ENCODE data around the gene NCMAP.
"Not testable (repeated sequence)": the region's sequence is repeated elsewhere in the genome, so short reads cannot be mapped to it uniquely, and the experiment has no call there.

NCMAP gene

DNA sequence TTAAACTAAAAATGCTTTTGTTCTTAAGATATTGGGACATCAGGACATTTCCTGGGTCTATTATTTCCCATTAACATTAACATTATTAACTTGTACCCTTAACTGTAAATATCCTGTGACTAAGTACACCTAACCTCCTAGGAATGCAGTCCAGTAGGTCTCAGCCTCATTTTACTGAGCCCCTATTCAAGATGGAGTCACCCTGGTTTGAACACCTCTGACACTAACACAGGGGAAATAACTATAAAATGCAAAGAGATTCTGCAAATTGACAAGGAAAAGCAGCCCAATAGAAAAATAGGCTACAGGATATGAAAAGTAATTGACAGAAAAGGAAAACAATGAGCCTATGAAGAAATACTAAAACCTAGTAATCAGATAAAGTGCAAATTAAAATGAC is 11.6 kb upstream of the NCMAP start:
- no peak for DNase-seq

GRCh38 chr1:24545662-24546061 is 10.2 kb upstream of the NCMAP start:
- DNase-seq: no peak

DNA sequence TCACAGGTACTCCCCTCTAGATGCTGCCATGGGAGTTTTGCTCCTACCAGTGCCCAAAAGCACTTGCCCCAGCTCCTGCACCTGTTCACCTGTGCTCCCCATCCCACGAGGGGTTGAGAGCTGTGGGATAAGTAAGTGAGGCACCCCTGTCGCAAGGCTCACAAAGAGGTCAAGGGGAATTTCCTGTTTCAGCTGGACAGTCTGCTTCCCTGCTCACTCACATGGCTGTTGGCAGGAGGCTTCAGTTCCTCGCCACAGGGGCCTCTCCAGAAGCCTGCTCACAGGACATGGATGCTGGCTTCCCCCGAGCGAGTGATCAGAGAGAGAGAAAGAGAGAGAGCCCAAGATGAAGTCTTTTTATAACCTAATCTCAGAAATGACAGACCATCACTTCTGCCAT is 8.7 kb upstream of the NCMAP start:
- no peak for DNase-seq

DNA sequence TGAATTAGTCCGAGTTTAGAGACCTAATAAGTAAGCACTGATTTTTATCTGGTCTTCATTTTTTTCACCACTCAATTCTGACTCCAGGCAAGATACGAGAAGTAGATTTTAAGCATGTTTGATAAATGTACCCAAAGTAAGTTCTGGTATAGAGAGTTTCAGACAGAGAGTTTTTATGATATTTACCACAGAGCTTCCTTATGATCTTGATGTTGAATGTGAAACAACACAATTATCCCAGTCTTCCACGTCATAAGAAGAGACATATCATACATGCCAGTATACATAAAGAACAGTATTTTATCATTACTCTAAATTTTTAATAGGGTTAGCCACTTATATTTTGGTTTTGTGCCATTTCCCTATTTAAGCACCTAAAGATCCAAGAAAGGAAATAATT is 7.8 kb upstream of the NCMAP start:
- DNase-seq: no peak

GRCh38 chr1:24549210-24549609 is 6.7 kb upstream of the NCMAP start:
- DNase-seq: not testable (repeated sequence)

- no peak for DNase-seq
These were observed 4.5 kb upstream of the NCMAP start for GRCh38 chr1:24551290-24551959.

DNA sequence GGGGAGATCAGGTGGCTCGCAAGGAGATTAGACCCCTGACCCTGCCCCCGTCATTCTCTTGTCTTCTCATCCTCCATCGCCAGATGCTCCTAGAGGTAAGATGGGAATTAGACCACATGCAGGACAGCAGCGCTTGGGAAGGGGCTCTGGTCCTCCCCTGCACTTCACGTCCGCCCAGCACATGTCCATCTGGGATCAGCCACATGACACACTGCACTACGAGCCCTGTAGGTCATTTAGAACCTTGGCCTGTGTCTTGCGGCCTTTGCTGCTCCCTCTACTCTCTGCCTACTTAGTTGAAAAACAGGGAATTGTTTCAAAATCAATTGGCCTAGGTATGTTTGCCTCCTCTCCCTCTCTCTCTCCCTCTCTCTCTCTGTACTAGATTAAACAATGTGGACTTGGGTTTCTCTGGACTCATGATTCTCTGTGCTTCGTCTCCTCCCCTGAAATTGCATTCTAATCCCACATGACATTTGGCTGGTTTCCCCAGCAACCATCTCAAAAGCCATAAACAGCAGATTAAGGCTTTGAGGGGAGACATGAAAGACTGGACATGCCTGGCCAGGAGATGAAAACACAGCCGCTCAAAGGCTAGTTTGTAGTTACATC is 3.8 kb upstream of the NCMAP start:
- DNase-seq: no peak

- no peak for DNase-seq
These were observed 2.0 kb upstream of the NCMAP start for GRCh38 chr1:24553931-24554330.

- DNase-seq: no peak
These were observed 1.2 kb upstream of the NCMAP start for GRCh38 chr1:24554714-24555113.

DNA sequence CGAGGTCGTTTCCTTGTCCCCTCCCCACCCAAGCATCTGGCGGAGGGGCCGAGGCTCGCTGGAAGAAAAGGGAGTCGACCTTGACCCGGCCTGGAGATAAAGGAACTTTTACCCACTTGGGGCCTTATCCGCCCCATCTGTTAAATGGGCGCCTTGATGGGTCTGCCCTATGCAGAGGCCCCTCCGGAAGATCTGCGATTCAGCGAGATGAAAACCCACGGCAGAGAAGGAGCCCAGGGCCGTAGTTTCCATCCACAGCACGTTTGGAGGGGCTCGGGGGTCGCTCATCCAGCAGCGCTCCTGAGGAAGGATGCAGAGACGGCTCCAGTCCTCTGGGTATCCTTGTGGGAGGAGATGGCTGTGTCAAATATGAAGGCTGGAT is 518 bp downstream of the NCMAP start:
- no peak for DNase-seq

GRCh38 chr1:24557220-24557619 is 1.3 kb downstream of the NCMAP start:
- no peak for DNase-seq

DNA sequence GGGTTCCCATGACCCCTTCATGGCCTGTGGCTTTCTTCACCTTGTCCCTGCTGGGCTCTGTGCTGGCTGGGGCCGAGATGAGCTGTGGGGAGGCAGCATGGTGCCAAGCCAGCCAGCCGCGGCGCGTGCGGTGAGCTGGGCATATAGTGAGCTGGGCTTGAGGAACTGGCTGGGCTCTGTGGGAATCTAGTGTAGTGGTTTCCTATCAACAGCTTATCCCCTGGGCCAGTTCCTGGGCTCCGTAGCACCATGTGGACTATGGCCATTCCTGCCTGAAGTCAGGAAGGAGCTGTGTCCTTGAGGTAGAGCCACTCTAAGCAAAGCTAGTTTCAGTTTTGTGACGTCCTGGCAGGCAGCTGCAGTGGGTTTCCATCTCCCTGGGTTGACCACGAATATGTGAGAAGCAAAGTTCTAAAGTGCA is 1.8 kb downstream of the NCMAP start:
- no peak for DNase-seq

DNA sequence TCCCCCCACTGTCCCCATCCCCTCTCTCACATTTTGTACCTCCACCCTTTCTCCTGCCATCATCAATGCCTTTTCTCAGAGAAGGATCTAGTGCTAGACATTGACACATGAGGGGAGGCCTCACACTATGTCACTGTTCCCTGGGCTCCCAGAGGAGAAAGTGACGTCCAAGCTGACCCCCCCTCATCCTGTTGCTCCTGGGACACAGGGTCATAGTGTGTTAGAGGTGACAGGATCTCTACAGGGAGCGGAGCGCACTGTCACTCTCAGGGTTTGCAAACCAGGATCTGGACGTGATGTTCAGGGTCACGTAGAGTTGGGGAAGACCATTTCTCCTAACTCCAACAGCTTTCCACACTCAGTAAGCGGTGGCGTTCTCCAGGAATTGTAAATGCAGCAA is 2.6 kb downstream of the NCMAP start:
- no peak for DNase-seq

GRCh38 chr1:24558902-24559791 is 3.3 kb downstream of the NCMAP start:
- no peak for DNase-seq

DNA sequence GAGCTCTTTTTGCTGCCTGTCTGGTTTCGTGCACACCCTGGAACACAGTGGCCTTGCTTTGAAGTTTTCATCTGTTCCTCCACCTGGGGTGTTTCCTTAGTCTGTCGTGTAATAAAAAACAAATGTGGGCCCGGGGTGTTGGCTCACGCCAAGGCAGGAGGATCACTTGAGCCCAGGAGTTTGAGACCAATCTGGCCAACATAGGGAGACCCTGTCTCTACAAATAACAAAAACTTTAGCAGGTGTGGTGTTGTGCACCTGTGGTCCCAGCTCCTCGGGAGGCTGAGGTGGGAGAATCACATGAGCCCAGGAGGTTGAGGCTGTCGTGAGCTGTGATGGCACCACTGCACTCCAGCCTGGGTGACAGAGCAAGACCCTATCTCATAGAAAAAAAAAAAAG is 4.5 kb downstream of the NCMAP start:
- DNase-seq: no peak

- no peak for DNase-seq
These were observed 6.7 kb downstream of the NCMAP start for GRCh38 chr1:24562625-24563024.

DNA sequence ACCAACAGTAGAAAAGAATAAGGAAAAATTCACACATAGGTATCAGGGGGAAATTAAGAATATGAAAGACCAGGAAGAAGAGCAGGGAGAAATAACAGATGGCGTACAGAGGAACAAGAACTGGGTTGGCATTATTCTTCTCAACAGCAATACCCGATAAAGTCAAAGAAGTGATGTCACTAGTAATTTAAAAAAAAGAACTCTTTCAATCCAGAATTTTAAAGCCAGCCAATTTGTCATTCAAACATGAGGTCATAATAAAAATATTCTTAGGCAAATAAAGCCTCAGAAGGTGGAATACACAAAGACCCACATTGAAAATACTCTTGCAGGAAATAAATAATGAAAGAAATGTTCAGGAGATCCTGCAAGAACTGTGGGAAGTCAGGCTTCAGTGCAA is 8.8 kb downstream of the NCMAP start:
- no peak for DNase-seq

- no peak for DNase-seq
These were observed 10.5 kb downstream of the NCMAP start for GRCh38 chr1:24566236-24566867.

- DNase-seq: no peak
These were observed 12.0 kb downstream of the NCMAP start for GRCh38 chr1:24567792-24568388.

DNA sequence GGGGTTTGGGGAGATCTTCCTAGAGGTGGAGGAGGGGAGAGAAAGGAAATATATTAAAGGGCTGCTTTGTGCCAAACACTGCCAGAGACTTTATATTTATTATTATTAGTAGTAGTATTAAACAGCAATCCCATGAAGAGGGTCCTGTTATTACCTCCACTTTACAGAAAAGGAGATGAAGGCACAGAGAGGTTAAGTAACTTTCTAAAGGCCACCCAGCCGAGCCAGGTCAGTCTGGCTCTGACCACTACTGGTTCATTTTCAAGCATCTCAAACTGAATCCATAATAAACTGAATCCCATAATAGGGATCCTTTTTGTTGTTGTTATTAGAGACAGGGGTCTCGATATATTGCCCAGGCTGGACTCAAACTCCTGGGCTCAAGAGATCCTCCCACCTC is 12.6 kb downstream of the NCMAP start:
- no peak for DNase-seq

GRCh38 chr1:24570265-24571125 is 14.6 kb downstream of the NCMAP start:
- DNase-seq: no peak

DNA sequence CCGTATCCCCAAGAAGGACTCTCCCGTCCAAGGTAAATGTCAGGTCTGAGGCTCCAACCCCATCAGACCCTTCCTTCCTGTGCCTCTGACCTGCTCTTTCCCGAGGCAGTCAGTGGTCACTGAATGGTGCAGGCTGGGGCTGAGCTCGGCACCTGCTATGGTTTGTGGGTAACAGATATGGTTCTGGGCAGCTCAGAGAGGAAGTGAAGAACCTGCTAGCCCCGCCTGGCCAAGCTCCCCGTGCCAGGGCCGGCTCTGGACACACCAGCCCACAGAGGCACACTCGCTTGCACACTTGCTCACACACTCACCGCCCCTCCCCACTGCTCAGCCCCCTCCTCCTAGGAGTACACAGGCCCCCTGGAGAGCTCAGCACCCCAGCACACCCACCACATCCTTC is 16.4 kb downstream of the NCMAP start:
- DNase-seq: no peak

Data from stimulated activated CD4-positive, alpha-beta T cell treated with anti-CD3 and anti-CD28 coated beads, Interleukin-2, amount 100 ng/mL, for 24 hours (primary cell).